Measurements from ENCODE around the gene SESN3. TPM values are rescaled to one million over a fixed set of nuclear protein-coding genes. Genes with fewer than 3 reads are reported as not detected.
"Not testable (repeated sequence)": the region's sequence is repeated elsewhere in the genome, so short reads cannot be mapped to it uniquely, and the experiment has no call there.

SESN3 gene
- total RNA-seq, 1 donor from 2014 or later = 46.9 TPM

DNA sequence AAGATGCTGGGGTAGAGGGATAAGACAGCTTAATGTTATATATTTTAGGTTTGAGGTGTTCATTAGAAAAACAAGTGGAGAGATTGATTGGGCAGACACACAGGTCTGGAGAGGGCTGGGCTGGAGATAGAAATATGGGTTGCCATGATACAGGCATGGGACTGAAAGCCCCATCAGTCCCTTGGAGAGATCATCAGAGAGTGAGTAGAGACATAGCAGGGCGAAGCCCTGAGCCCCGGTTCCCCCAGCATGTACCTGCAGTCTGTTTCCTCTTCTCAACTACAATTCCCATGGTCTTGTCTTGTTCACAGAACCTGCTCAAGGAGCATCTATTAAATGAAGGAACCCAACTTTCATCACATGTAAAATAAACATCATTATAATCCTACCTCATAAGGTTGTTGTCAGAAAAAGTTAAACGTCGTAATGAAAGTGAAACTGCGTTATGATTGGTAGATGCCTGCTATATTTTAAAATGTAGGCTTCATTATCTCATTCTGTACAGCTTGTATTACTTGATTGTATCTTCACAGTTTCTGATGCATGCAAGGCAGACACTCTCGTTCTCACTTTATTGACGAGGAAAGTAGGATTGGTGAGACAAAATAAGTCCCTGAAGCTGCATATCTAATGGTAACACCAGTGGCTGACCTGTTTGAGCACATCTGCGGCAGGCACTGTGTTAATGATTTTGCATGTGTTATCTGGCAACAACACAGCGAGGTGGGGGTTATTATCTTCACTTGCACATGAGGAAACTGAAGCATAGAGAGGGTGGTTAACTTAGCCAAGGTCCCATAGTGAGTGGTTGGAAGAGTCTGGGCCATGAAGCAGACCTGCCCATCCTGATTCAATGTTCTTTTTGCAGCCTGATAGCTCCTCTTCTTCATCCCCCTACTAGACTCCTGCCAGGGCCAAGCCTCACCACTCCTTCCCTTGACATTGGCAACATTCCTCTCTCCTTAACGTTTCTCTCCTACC lies 77.8 kb downstream of the SESN3 start:
- DNase-seq (ENCODE audit: low spot score) = no peak

DNA sequence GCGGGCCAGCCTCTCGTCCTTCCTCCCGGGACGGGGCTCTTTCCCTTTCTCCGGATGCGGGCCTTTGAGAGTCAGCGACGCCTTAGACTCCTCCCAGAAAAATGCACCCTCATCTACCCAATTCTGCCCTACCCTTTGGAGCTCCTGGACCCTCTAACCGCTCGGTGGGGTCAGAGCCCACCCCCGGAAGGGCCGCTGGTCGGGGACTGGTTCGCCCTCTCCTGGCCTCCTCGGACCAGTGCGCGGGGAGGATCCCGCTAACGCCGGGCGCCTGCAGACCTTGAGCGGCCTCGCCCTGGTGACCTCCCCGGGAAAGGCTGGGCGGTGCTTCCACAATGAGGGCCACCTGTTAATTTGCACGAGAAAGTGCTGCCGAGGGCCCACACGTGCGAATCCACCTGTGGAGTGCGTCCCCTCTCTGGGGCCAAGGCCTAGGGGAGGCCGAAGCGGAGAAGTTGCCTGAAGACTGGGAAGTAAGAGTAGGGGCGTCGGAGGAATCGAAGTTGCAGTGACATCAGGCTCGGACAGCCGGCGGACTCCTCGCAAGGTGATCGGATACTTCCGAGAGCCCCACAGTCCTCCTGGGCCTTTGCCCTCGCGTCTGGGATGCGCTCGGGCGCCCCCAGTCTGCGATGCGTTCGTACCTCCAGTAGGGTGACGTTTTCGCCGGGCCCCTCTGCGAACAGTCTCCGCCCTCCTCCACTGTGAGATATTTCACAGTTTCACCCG lies 79.9 kb downstream of the SESN3 start:
- peak; percentile 93 for DNase-seq (ENCODE audit: low spot score)

GRCh38 chr11:95149651-95150364 lies 81.2 kb downstream of the SESN3 start:
- peak; percentile 44 for DNase-seq (ENCODE audit: low spot score)

- DNase-seq (ENCODE audit: low spot score) = no peak
Measured at GRCh38 chr11:95148938-95149337, 82.1 kb downstream of the SESN3 start.

GRCh38 chr11:95148406-95148805 lies 82.6 kb downstream of the SESN3 start:
- no peak for DNase-seq (ENCODE audit: low spot score)

GRCh38 chr11:95147364-95147905 lies 83.6 kb downstream of the SESN3 start:
- DNase-seq (ENCODE audit: low spot score) = peak; percentile 76

GRCh38 chr11:95145430-95146060 lies 85.5 kb downstream of the SESN3 start:
- DNase-seq (ENCODE audit: low spot score) = no peak

DNA sequence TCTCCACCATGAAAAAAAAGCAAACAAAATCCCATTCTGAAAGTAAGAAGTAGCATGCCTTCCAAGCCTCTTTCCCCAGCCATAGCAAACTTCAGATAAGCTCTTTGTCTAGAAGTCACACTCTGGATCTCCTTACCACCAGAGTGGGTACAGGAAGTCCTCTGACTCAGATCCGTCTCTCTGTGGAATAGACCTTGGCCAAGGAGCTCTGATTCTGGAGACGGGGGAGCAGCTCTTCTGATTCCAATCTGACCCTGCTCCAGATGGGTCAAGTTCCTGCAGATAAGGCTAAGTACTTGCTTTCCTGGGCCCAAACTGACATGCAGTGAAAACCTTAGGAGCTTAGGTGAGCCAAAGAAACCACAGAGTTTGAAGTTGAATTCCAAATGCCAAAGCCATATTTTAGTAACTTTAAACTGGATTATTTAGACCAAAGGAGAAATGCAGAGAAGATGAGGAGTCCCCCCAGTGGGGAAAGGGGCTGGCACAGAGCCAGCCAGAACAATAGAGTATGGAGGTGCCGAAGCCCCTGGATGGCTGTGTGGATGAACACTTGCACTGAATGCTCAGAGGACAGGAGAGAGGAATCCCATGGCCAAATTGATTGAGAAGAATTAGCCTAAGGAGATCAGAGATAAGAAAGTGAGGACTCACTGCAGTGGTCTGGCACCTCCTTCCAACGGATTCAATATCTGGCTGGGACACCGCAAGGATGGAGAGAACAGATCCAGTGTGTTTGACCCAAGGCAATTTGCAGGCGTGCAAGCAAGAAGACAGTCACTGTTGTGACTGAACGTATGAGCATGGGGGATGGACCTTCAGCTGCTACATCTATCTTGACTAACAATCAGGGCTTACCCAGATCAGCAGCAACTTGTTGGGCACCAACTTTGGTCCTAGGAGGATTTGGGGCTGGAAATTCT lies 86.4 kb downstream of the SESN3 start:
- DNase-seq (ENCODE audit: low spot score) = no peak

DNA sequence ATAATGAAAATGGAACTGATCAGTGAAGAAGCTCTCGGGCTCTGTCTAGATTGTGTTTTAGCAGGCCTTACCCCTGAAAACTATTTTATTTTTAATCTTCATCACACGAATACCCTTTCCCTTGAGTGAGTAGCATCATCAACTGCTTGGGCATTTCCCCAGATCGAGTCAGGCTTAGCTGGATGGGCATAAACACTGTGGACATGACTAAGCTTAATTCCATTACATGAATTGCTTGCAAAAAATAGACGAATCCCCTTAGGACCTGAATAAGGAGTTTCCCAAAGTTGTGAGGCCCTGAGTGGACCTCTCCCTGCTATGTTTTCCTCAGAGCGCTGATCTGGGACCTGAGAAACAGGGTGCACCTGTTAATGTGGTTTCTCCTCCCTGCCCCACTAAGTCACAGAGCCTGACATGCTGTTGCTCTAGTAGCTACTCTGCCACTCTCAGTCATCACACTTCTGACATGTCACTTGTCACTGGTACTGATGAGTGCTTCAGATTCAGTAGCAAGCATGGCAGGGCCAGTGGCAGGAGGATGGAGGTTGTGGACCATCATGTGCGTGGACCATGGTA lies 87.8 kb downstream of the SESN3 start:
- no peak for DNase-seq (ENCODE audit: low spot score)

- no peak for DNase-seq (ENCODE audit: low spot score)
Measured at GRCh38 chr11:95142431-95142830, 88.6 kb downstream of the SESN3 start.

GRCh38 chr11:95140397-95141033 lies 90.5 kb downstream of the SESN3 start:
- DNase-seq (ENCODE audit: low spot score) = no peak

GRCh38 chr11:95138448-95138847 lies 92.6 kb downstream of the SESN3 start:
- no peak for DNase-seq (ENCODE audit: low spot score)

GRCh38 chr11:95137299-95137698 lies 93.7 kb downstream of the SESN3 start:
- DNase-seq (ENCODE audit: low spot score) = no peak

DNA sequence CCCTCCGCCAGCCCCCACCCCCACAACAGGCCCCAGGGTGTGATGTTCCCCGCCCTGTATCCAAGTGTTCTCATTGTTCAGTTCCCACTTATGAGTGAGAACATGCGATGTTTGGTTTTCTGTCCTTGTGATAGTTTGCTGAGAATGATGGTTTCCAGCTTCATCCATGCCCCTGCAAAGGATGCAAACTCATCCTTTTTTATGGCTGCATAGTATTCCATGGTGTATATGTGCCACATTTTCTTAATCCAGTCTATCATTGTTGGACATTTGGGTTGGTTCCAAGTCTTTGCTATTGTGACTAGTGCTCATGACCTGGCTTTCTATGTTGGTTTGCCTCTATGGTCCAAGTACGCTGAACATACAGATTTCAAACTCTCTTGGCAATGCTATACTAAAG lies 94.3 kb downstream of the SESN3 start:
- not testable (repeated sequence) for DNase-seq (ENCODE audit: low spot score)

- no peak for DNase-seq (ENCODE audit: low spot score)
Measured at GRCh38 chr11:95135880-95136279, 95.1 kb downstream of the SESN3 start.

GRCh38 chr11:95135155-95135554 lies 95.8 kb downstream of the SESN3 start:
- DNase-seq (ENCODE audit: low spot score) = no peak

GRCh38 chr11:95134491-95134890 lies 96.5 kb downstream of the SESN3 start:
- no peak for DNase-seq (ENCODE audit: low spot score)

DNA sequence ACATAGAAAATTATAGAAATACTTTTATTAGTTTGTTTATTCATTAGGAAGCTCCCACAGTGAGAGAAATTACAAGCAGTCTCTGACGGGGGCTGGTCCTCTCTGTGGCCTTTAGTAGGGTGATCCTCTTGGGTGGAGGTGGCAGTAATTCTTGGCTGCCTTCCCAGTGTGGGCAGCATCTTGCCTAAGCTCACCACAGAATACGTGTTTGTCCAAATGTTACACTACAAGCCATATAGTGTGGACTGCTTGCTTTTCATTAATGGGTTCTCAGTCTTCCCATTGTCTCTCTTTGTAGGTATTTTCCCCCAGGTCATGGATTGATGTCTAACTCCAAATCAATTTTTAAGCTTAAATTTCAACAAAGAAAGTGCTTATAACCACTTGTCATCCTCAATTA lies 98.0 kb downstream of the SESN3 start:
- DNase-seq (ENCODE audit: low spot score) = no peak

DNA sequence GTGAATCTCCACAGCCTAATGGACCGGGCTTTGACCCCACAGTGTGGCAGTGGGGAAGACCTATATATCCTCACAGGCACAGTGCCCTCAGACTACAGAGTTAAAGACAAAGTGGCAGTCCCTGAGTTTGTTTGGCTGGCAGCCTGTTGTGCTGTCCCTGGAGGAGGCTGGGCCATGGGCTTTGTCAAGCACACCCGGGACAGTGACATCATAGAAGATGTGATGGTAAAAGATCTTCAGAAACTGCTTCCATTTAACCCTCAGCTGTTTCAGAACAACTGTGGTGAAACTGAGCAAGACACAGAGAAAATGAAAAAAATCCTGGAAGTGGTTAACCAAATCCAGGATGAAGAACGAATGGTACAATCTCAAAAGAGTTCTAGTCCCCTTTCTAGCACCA lies 102.4 kb downstream of the SESN3 start:
- DNase-seq (ENCODE audit: low spot score) = no peak
